SU-DHL-6 (cell line): ENCODE data around the gene VSX1.

Experiments
- H2AFZ ChIP-seq: fragments of 200-600 bp; sonication (generic); 2 replicates; pipeline ENCODE4 v1.6.1; 2014; ENCODE audit warnings: low read depth, mild to moderate bottlenecking, moderate library complexity, mixed read lengths, antibody characterized with exemption, low read length; ENCODE audit not compliant: severe bottlenecking
- H3F3A ChIP-seq: fragments of 200-600 bp; shearing (Covaris generic); 2 replicates; pipeline ENCODE4 v1.6.0; 2016; ENCODE audit warnings: antibody characterized with exemption, mild to moderate bottlenecking; ENCODE audit not compliant: insufficient read depth
- H3K27ac ChIP-seq: fragments of 200-600 bp; sonication (generic); 2 replicates; pipeline ENCODE4 v1.5.1; 2016; ENCODE audit warnings: low read depth, mild to moderate bottlenecking, low read length, moderate library complexity, mixed read lengths
- H3K27me3 ChIP-seq: fragments of 200-600 bp; sonication (generic), shearing (Covaris generic); 2 replicates; pipeline ENCODE4 v1.6.0; 2014; ENCODE audit warnings: mild to moderate bottlenecking, low read length
- H3K36me3 ChIP-seq: fragments of 200-600 bp; sonication (generic); 2 replicates; pipeline ENCODE4 v1.6.1; 2014; ENCODE audit warnings: mild to moderate bottlenecking, low read length, mixed read lengths
- H3K4me2 ChIP-seq: fragments of 300-600, 200-600 bp; shearing (Covaris generic), sonication (generic); 2 replicates; pipeline ENCODE4 v1.6.0; 2014; ENCODE audit warnings: low read length, low read depth, mild to moderate bottlenecking; ENCODE audit not compliant: poor library complexity, severe bottlenecking
- H3K4me3 ChIP-seq: fragments of 200-600 bp; sonication (generic); 2 replicates; pipeline ENCODE4 v1.5.1; 2014; ENCODE audit warnings: antibody characterized with exemption, low read length, mild to moderate bottlenecking, mixed read lengths; ENCODE audit not compliant: insufficient read depth, poor library complexity, severe bottlenecking
- H3K79me2 ChIP-seq: fragments of 200-600 bp; sonication (generic); 2 replicates; pipeline ENCODE4 v1.6.1; 2014; ENCODE audit warnings: mild to moderate bottlenecking, low read length, moderate library complexity; ENCODE audit not compliant: insufficient read depth
- H3K9ac ChIP-seq: fragments of 200-600 bp; sonication (generic); 2 replicates; pipeline ENCODE4 v1.7.0; 2014; ENCODE audit warnings: mild to moderate bottlenecking, low read length
- H3K9me2 ChIP-seq: fragments of 200-600 bp; sonication (generic); replicated peaks from 2 replicates; pipeline ENCODE4 v1.6.1; 2014; ENCODE audit warnings: low read length; ENCODE audit not compliant: insufficient read depth
- H3K9me3 ChIP-seq: fragments of 200-600 bp; sonication (generic); 2 replicates; pipeline ENCODE4 v1.6.1; 2014; ENCODE audit warnings: low read length, mixed read lengths; ENCODE audit not compliant: insufficient read depth
- H4K20me1 ChIP-seq: fragments of 200-600 bp; sonication (generic); 2 replicates; pipeline ENCODE4 v1.6.1; 2014; ENCODE audit warnings: low read depth, mild to moderate bottlenecking, antibody characterized with exemption, low read length, moderate library complexity, mixed read lengths
- CTCF ChIP-seq: fragments of 200-600 bp; sonication (generic); IDR thresholded peaks from one replicate; pipeline ENCODE4 v1.5.1; 2017; ENCODE audit warnings: antibody characterized with exemption, mild to moderate bottlenecking, low read length, moderate library complexity; ENCODE audit not compliant: insufficient read depth, poor library complexity, severe bottlenecking
- EZH2phosphoT487 ChIP-seq: fragments of 200-600 bp; sonication (generic), shearing (Covaris generic); conservative IDR thresholded peaks from 2 replicates; pipeline ENCODE4 v1.6.1; 2018; ENCODE audit warnings: mild to moderate bottlenecking, antibody characterized with exemption, low read length, moderate library complexity, mixed read lengths

VSX1 gene

GRCh38 chr20:25079171-25079570, 2.8 kb downstream of the VSX1 start:
- no peaks in the 10 kb centered on the region for H3K27me3 ChIP-seq

DNA sequence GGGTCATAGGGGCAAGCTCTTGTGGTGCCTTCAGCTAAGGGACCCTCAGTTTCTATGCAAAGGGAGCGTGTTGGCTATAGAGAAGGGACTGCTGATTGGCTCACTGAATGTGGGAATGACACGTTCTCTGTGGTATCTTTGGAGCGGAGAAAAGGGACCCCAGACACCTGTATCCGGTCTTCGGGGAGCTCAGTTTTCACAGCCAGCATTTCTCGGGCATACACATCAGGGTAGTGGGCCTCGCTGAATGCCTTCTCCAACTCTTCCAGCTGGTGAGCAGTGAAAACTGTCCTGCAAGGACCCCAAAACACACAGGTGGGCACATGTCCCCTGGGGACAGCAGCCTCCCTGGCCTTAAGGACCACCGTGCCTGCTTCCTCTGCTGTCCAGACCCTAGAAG, 3.3 kb downstream of the VSX1 start:
- Histone ChIP-seq H4K20me1 (no peaks in the 10 kb centered on the region), H3K27me3 (no peaks in the 10 kb centered on the region), H3K27ac (no peak overlapping the region), H3K9me2 (no peaks in the 10 kb centered on the region), H3K9me3 (no peaks in the 10 kb centered on the region), H3F3A (no peaks in the 10 kb centered on the region), H3K36me3 (no peaks in the 10 kb centered on the region), H2AFZ (no peak overlapping the region), H3K79me2 (no peaks in the 10 kb centered on the region), H3K9ac (no peak overlapping the region), H3K4me3 (no peak overlapping the region), H3K4me2 (no peak overlapping the region)
- no peak for TF ChIP-seq EZH2phosphoT487

More at GRCh38 chr20:25079171-25079570, 2.8 kb downstream of the VSX1 start:
- Histone ChIP-seq H2AFZ (no peak overlapping the region), H3K36me3 (no peaks in the 10 kb centered on the region), H3K4me2 (no peak overlapping the region), H3K9me3 (no peaks in the 10 kb centered on the region), H3K79me2 (no peaks in the 10 kb centered on the region), H4K20me1 (no peaks in the 10 kb centered on the region), H3K9me2 (no peaks in the 10 kb centered on the region), H3K9ac (no peak overlapping the region), H3K27ac (no peak overlapping the region), H3F3A (no peaks in the 10 kb centered on the region), H3K4me3 (no peak overlapping the region)
- TF ChIP-seq CTCF (no peak), EZH2phosphoT487 (no peak)

DNA sequence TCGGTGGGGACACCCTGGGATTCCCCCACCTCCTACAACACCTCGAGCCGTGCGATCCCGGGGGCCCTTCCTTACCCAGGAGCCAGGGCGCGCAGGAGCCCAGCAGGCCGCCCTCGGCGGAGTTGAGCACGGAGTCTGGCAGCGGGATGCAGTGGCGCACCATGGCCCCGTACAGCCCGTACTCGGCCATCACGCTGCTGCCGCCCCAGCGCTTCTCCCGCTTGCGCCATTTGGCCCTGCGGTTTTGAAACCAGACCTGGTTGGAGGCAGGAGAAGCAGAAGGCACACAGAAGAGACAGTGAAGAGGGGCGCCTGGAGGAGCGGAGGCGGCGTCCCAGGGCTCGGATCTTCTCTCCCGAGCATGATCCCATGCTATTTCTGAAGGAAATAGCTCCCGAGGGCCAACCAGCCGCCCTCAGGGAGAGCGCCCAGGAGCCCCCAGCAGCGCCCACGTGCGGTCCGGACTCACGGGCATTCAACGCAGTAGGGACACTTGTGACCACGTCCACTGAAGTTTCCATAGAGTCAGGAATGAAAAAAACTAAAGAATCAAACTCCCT, 4.3 kb downstream of the VSX1 start:
- Histone ChIP-seq H3K36me3 (no peaks in the 10 kb centered on the region), H3K9ac (no peak overlapping the region), H3K79me2 (no peaks in the 10 kb centered on the region), H3K27ac (no peak overlapping the region), H3K27me3 (no peaks in the 10 kb centered on the region), H2AFZ (no peak overlapping the region), H4K20me1 (no peaks in the 10 kb centered on the region), H3K9me2 (no peaks in the 10 kb centered on the region), H3F3A (no peaks in the 10 kb centered on the region), H3K9me3 (no peaks in the 10 kb centered on the region), H3K4me2 (no peak overlapping the region), H3K4me3 (no peak overlapping the region)
- no peak for TF ChIP-seq CTCF
- TF ChIP-seq EZH2phosphoT487: no peak

DNA sequence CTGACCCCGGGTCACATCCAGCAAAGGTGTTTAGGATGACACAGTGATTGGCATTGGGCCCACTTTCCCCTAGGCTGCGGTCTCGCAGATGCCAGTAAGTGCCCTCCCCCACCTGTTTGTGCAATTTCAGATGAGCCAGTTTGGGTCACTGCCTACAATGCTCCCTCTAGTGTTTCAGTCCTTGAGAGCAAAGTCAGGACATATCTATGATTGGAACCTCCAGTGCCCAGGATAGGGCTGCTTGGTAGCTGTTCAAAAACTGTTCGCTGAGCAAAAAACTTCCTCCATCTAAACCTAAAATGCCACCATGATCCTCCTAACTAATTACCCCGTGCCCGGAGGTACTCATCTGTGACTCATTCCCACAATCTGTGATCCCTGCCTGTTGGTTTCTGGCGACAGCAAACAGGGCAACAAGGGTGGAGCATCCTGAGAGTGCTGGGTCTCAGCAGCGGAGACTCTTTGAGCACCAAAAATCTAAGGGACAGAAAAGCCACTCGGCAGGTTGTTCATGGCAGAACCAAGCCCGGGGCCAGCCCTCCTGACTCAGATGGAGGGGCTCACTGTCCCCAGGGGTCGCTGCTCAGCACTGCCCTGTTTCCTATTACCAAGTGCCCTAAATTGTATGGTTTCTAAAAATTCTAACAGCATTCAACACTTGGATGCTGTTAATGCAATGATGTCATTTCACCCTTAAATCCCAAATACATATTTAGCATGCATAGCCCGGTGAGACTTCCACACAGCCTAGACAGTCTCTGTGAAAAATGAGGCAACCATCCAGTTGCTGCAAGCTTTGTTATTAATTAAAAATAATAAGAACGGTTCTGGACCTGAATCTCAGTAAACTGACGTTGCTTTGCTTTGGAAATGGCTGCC, 5.0 kb downstream of the VSX1 start:
- H2AFZ ChIP-seq: no peak overlapping the region
- no peaks in the 10 kb centered on the region for H3K36me3 ChIP-seq
- no peaks in the 10 kb centered on the region for H3K79me2 ChIP-seq
- H3K9ac ChIP-seq: no peak overlapping the region
- H3F3A ChIP-seq: no peaks in the 10 kb centered on the region
- no peaks in the 10 kb centered on the region for H3K27me3 ChIP-seq
- TF ChIP-seq CTCF (no peak), EZH2phosphoT487 (no peak)
- H4K20me1 ChIP-seq: no peaks in the 10 kb centered on the region
- H3K9me3 ChIP-seq: no peaks in the 10 kb centered on the region
- H3K4me3 ChIP-seq: no peak overlapping the region
- H3K4me2 ChIP-seq: no peak overlapping the region
- H3K9me2 ChIP-seq: no peaks in the 10 kb centered on the region
- H3K27ac ChIP-seq: no peak overlapping the region
